SK-N-MC (cell line): ENCODE data around the gene SELENOW.
"Not testable (repeated sequence)": the region's sequence is repeated elsewhere in the genome, so short reads cannot be mapped to it uniquely, and the experiment has no call there.

Experiments
- EZH2 ChIP-seq: fragments of 200-600 bp; sonication (generic); IDR thresholded peaks from one replicate; pipeline ENCODE4 v1.6.1; 2017; ENCODE audit warnings: antibody characterized with exemption
- POLR2AphosphoS5 ChIP-seq: IDR thresholded peaks from 2 replicates; pipeline ENCODE4 v1.6.1; 2012; ENCODE audit warnings: mild to moderate bottlenecking, low read depth, low read length, borderline replicate concordance

DNA sequence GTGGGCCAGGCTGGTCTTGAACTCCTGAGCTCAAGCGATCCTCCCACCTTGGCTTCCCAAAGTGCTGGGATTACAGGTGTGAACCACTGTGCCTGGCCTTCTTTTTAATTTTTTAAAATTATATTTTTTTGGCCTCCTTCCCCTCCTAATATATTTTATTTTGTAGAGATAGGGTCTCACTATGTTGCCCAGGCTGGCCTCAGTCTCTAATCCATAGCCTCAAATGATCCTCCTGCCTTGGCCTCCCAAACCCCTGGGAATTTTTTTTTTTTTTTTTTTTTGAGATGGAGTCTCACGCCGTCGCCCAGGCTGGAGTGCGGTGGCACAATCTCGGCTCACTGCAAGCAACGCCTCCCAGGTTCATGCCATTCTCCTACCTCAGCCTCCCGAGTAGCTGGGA lies 37.8 kb downstream of the SELENOW start:
- not testable (repeated sequence) for TF ChIP-seq EZH2, POLR2AphosphoS5
